ENCODE data around the gene ARID3C. TPM values are rescaled to one million over a fixed set of nuclear protein-coding genes. Genes with fewer than 3 reads are reported as not detected.

ARID3C gene
- total and polyA plus RNA-seq, 4 experiments from 2014 or later, result not detected

- Histone ChIP-seq H3K27ac (ENCODE audit: low read depth, low read length) (no peak overlapping the region), H3K27me3 (ENCODE audit: insufficient read depth, low read length) (no peaks in the 10 kb centered on the region), H3K4me3 (ENCODE audit: low read length in 2 of 2) (no peak overlapping the region), H3K4me1 (ENCODE audit: insufficient read depth, low read length) (no peaks in the 10 kb centered on the region), H3K9me3 (ENCODE audit: control insufficient read depth in 1 of 2, low read length in 2 of 2) (no peaks in the 10 kb centered on the region), H3K36me3 (ENCODE audit: insufficient read depth, low read length) (no peaks in the 10 kb centered on the region)
- Mint-ChIP-seq H3K4me1 (peaks cover 0 to 2% (median 0%) of the 10 kb centered on the region in 4 donors), H3K36me3 (no peaks in the 10 kb centered on the region), H3K9me3 (no peaks in the 10 kb centered on the region), H3K27me3 (peaks cover 0 to 6% of the 10 kb centered on the region in 2 donors), H3K27ac (peak overlapping the region in 1 of 7 donors; percentile 71), H3K4me3 (no peak overlapping the region)
- CTCF ChIA-PET (ENCODE audit: partially characterized antibody), result interaction anchor here (0.9 to 5.6 kb wide), 13 partner anchors 9 to 300 kb away, joined by 3 to 70 read pairs (median 4); partner anchors contain the start of genes DCTN3, RPP25L and SIGMAR1
- DNase-seq, result no peak
- POLR2A ChIA-PET (ENCODE audit: partially characterized antibody), result no interaction called here
- intact Hi-C loops (cut with micrococcal nuclease), result loop anchor here (5.0 kb wide), 1 partner anchor 35 kb away; the partner anchor contains the start of gene SIGMAR1
Measured at GRCh38 chr9:34601937-34602573, 26.8 kb downstream of the ARID3C start.

GRCh38 chr9:34600908-34601307 lies 28.0 kb downstream of the ARID3C start:
- Mint-ChIP-seq H3K9me3 (no peaks in the 10 kb centered on the region), H3K4me1 (peaks cover 0 to 2% (median 0%) of the 10 kb centered on the region in 4 donors), H3K4me3 (no peak overlapping the region), H3K27ac (peak overlapping the region in 1 of 7 donors; percentile 14), H3K36me3 (no peaks in the 10 kb centered on the region), H3K27me3 (peaks cover 5 to 6% of the 10 kb centered on the region in 2 donors)
- Histone ChIP-seq H3K27ac (ENCODE audit: low read depth, low read length) (no peak overlapping the region), H3K36me3 (ENCODE audit: insufficient read depth, low read length) (no peaks in the 10 kb centered on the region), H3K4me1 (ENCODE audit: insufficient read depth, low read length) (no peaks in the 10 kb centered on the region), H3K9me3 (ENCODE audit: control insufficient read depth in 1 of 2, low read length in 2 of 2) (no peaks in the 10 kb centered on the region), H3K4me3 (ENCODE audit: low read length in 2 of 2) (no peak overlapping the region), H3K27me3 (ENCODE audit: insufficient read depth, low read length) (no peaks in the 10 kb centered on the region)
- intact Hi-C loops (cut with micrococcal nuclease), result loop anchor here (5.0 kb wide), 1 partner anchor 36 kb away; the partner anchor contains the start of gene SIGMAR1
- DNase-seq, result no peak
- CTCF ChIA-PET (ENCODE audit: partially characterized antibody), result interaction anchor here (0.8 to 1.0 kb wide), 2 partner anchors 10 to 33 kb away, joined by 3 read pairs; no protein-coding TSS in a partner anchor
- POLR2A ChIA-PET (ENCODE audit: partially characterized antibody), result no interaction called here

- Mint-ChIP-seq H3K9me3 (no peaks in the 10 kb centered on the region), H3K36me3 (no peaks in the 10 kb centered on the region), H3K4me3 (no peak overlapping the region), H3K4me1 (peaks cover 0 to 2% (median 0%) of the 10 kb centered on the region in 4 donors), H3K27me3 (peaks cover 11% of the 10 kb centered on the region in 2 donors), H3K27ac (no peak overlapping the region)
- Histone ChIP-seq H3K27me3 (ENCODE audit: insufficient read depth, low read length) (peaks cover 7% of the 10 kb centered on the region), H3K4me3 (ENCODE audit: low read length in 2 of 2) (no peak overlapping the region), H3K9me3 (ENCODE audit: control insufficient read depth in 1 of 2, low read length in 2 of 2) (no peaks in the 10 kb centered on the region), H3K36me3 (ENCODE audit: insufficient read depth, low read length) (no peaks in the 10 kb centered on the region), H3K4me1 (ENCODE audit: insufficient read depth, low read length) (no peaks in the 10 kb centered on the region), H3K27ac (ENCODE audit: low read depth, low read length) (no peak overlapping the region)
- ChIA-PET CTCF (ENCODE audit: partially characterized antibody) (interaction anchor here (1.0 to 2.2 kb wide), 2 partner anchors 11 to 35 kb away, joined by 3 to 7 read pairs; no protein-coding TSS in a partner anchor), POLR2A (ENCODE audit: partially characterized antibody) (interaction anchor here (1.9 kb wide), 1 partner anchor 38 kb away, joined by 6 read pairs; the partner anchor contains the start of gene SIGMAR1)
- intact Hi-C loops (cut with micrococcal nuclease), result no loop called here
- DNase-seq, result no peak
Measured at GRCh38 chr9:34599546-34599945, 29.3 kb downstream of the ARID3C start.

GRCh38 chr9:34594177-34594576 lies 34.7 kb downstream of the ARID3C start:
- Mint-ChIP-seq H3K4me1 (peaks cover 5 to 25% (median 11%) of the 10 kb centered on the region in 4 donors), H3K4me3 (no peak overlapping the region), H3K36me3 (no peaks in the 10 kb centered on the region), H3K9me3 (peaks cover 0 to 2% (median 0%) of the 10 kb centered on the region in 8 donors), H3K27me3 (peaks cover 27 to 43% of the 10 kb centered on the region in 2 donors), H3K27ac (no peak overlapping the region)
- H3K27me3 ChIP-seq (ENCODE audit: insufficient read depth, low read length), result peaks cover 36% of the 10 kb centered on the region
- DNase-seq, result no peak
- ChIA-PET CTCF (ENCODE audit: partially characterized antibody) (interaction anchor here (1.4 to 1.8 kb wide), 3 partner anchors 9 to 190 kb away, joined by 5 to 7 read pairs (median 5); no protein-coding TSS in a partner anchor), POLR2A (ENCODE audit: partially characterized antibody) (no interaction called here)
- no peaks in the 10 kb centered on the region for H3K36me3 ChIP-seq (ENCODE audit: insufficient read depth, low read length)
- no peak overlapping the region for H3K4me3 ChIP-seq (ENCODE audit: low read length in 2 of 2)
- H3K27ac ChIP-seq (ENCODE audit: low read depth, low read length), result no peak overlapping the region
- intact Hi-C loops (cut with micrococcal nuclease), result loop anchor here (5.0 kb wide), 1 partner anchor 47 kb away; no protein-coding TSS in a partner anchor
- H3K9me3 ChIP-seq (ENCODE audit: control insufficient read depth in 1 of 2, low read length in 2 of 2), result no peaks in the 10 kb centered on the region
- peaks cover 19% of the 10 kb centered on the region for H3K4me1 ChIP-seq (ENCODE audit: insufficient read depth, low read length)

GRCh38 chr9:34592895-34593601 lies 35.8 kb downstream of the ARID3C start:
- no peak for DNase-seq
- ChIA-PET POLR2A (ENCODE audit: partially characterized antibody) (no interaction called here), CTCF (ENCODE audit: partially characterized antibody) (interaction anchor here (1.7 to 3.0 kb wide), 2 partner anchors 41 to 162 kb away, joined by 7 to 14 read pairs; no protein-coding TSS in a partner anchor)
- Histone ChIP-seq H3K9me3 (ENCODE audit: control insufficient read depth in 1 of 2, low read length in 2 of 2) (no peaks in the 10 kb centered on the region), H3K27me3 (ENCODE audit: insufficient read depth, low read length) (peaks cover 44% of the 10 kb centered on the region), H3K4me3 (ENCODE audit: low read length in 2 of 2) (no peak overlapping the region), H3K27ac (ENCODE audit: low read depth, low read length) (no peak overlapping the region), H3K4me1 (ENCODE audit: insufficient read depth, low read length) (peaks cover 25% of the 10 kb centered on the region), H3K36me3 (ENCODE audit: insufficient read depth, low read length) (no peaks in the 10 kb centered on the region)
- Mint-ChIP-seq H3K9me3 (peaks cover 0 to 2% (median 0%) of the 10 kb centered on the region in 8 donors), H3K4me3 (peak overlapping the region in 7 of 8 donors; percentile 25 to 86 (median 78)), H3K27me3 (peaks cover 38 to 53% of the 10 kb centered on the region in 2 donors), H3K27ac (peak overlapping the region in 1 of 7 donors; percentile 69), H3K36me3 (no peaks in the 10 kb centered on the region), H3K4me1 (peaks cover 12 to 35% (median 20%) of the 10 kb centered on the region in 4 donors)
- intact Hi-C loops (cut with micrococcal nuclease), result loop anchor here (5.0 kb wide), 1 partner anchor 46 kb away; no protein-coding TSS in a partner anchor

GRCh38 chr9:34591917-34592866 lies 36.7 kb downstream of the ARID3C start:
- H3K4me1 Mint-ChIP-seq, result peaks cover 12 to 44% (median 20%) of the 10 kb centered on the region in 4 donors
- intact Hi-C loops (cut with micrococcal nuclease), result loop anchor here (1.0 to 5.0 kb wide), 4 partner anchors 45 to 188 kb away; no protein-coding TSS in a partner anchor
- ChIA-PET CTCF (ENCODE audit: partially characterized antibody) (interaction anchor here (0.6 to 3.0 kb wide), 37 partner anchors 10 to 968 kb away, joined by 3 to 21 read pairs (median 4); partner anchors contain the start of genes DCTN3, GALT, RPP25L and SIGMAR1), POLR2A (ENCODE audit: partially characterized antibody) (interaction anchor here (0.6 to 1.2 kb wide), 2 partner anchors 14 to 262 kb away, joined by 3 to 4 read pairs; no protein-coding TSS in a partner anchor)
- Histone ChIP-seq H3K9me3 (ENCODE audit: control insufficient read depth in 1 of 2, low read length in 2 of 2) (no peaks in the 10 kb centered on the region), H3K4me3 (ENCODE audit: low read length in 2 of 2) (peak overlapping the region in 1 of 2 donors; percentile 50), H3K4me1 (ENCODE audit: insufficient read depth, low read length) (peaks cover 25% of the 10 kb centered on the region), H3K27ac (ENCODE audit: low read depth, low read length) (no peak overlapping the region), H3K36me3 (ENCODE audit: insufficient read depth, low read length) (no peaks in the 10 kb centered on the region), H3K27me3 (ENCODE audit: insufficient read depth, low read length) (peaks cover 47% of the 10 kb centered on the region)
- no peak for DNase-seq
- H3K36me3 Mint-ChIP-seq, result no peaks in the 10 kb centered on the region
- peaks cover 0 to 2% (median 0%) of the 10 kb centered on the region in 8 donors for H3K9me3 Mint-ChIP-seq
- peak overlapping the region in 2 of 7 donors; percentile 0 to 69 for H3K27ac Mint-ChIP-seq
- peaks cover 44 to 62% of the 10 kb centered on the region in 2 donors for H3K27me3 Mint-ChIP-seq
- peak overlapping the region; percentile 25 to 86 (median 80) for H3K4me3 Mint-ChIP-seq

Data from CD4-positive, alpha-beta memory T cell (primary cell).